Retina (tissue), 1 donor: ENCODE results near the gene ALK.
A peak's percentile ranks its signal among the peaks of the same experiment; 100 is the strongest.

Experiments used
- DNase-seq: peaks from one replicate; pipeline ENCODE4 v3.0.0-alpha.2; 2016

The ALK gene

DNA sequence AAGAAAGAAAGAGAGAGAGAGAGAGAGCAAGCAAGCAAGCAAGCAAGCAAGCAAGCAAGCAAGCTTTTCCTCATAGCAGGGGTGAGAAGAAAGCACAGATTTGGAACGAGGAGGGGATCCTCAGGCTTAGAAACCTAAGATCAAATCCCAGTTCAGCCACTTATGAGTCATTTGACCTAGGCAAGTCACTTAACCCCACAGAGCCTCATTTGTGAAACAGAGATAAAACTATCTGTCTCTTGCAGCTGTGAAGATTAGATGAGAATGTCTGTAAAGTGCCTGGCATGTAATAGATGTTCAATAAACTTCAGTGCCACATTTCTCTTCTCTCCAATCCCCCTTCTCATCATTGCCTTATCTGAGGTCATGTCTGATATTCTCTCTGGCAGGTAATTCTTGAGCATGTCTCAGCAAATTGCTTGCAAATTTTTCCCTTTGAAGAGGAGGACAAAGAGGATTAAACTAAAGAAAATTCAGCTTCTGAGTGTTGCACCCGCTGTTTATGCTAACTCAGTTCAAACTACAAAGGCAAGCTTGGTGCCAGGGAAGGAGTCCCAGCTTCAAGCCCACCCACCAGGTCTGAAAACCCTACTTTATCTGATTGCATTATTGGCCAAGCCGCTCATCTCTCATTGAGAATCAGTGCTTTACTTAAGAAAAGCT is 20.3 kb downstream of the ALK start:
- no peak for DNase-seq

DNA sequence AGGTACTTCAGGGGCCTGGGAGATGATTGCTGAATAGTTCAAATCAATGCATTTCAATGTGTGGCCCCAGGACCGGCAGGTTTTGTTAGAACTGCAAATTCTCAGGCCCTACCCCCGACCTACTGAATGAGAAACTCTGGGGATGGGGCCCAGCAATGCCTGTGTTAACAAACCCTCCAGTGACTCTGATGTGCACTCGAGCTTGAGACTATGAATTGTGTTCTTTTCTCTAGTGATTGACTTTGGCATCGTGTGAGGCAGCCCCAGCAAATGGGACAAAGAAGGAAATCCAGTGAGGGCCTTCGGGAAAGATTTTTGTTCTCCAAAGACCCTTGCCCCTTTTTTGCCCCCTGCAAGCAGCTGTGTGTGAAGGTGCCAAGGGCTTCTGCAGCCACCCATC is 22.4 kb downstream of the ALK start:
- peak; percentile 62 for DNase-seq

DNA sequence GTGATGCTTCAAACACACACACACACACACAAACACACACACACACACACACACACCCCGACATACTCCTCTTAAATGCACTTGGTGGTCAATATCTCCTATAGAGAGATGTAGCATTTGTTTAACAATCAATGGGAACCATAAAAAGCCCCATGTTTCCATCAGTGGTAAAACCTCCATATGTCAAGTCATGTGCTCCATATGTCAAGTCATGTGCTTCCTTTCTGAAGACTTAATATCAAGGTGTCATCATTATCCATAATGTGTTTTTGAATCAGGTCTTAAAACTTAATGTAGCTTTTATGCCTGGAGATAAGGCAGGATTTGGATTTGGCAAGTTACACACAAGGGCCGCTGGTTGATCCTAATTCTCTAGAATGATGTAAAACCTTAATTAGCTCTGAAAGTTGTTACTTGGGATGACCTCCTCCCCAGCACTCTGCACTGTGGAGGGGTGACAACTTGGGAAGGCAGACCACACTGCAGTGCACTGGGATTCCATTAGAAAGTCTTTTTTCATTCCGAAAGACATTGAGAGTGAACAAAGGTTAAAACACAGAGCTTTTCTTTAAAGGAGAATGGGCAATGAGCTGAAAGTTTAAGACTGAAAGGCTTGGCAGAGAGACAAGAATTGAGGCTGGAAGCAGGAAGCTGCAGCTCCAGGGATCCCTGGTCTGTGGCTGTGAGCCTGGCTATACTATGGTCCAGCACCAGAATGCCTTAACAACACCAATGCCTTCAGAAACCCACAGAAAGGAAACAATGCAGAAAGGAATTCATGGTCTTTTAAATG is 26.4 kb downstream of the ALK start:
- DNase-seq = no peak

DNA sequence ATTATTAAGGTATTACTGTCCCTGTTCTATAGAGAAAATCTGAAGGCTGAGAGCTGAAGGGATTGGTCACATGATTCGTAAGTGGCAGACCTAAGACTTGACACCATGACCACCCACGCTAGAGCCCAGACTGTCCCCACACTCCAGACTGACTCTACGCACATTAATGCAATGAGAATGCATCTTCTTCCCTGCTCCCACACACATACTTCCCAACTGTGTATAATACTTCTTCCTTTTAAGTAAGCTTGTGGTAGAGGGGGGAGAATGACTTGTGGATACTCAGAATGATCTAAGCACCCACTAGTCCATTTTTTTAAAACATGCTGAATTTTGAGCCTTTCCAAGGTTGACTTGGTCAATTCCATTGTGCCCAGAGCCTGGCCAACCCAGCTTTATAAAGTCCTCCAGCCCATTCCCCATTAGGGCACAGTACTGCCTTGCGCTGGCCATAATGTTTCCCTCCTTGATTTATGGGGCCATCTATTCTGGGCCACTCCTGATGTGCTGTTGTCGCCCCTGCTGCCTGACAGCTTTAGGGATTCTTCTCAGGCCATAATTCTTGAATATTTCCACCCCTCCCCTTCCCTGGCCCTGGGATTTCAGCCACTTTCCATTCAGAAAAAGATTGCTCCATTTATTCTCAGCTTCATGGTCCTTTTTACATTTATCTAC is 28.7 kb downstream of the ALK start:
- DNase-seq = no peak

DNA sequence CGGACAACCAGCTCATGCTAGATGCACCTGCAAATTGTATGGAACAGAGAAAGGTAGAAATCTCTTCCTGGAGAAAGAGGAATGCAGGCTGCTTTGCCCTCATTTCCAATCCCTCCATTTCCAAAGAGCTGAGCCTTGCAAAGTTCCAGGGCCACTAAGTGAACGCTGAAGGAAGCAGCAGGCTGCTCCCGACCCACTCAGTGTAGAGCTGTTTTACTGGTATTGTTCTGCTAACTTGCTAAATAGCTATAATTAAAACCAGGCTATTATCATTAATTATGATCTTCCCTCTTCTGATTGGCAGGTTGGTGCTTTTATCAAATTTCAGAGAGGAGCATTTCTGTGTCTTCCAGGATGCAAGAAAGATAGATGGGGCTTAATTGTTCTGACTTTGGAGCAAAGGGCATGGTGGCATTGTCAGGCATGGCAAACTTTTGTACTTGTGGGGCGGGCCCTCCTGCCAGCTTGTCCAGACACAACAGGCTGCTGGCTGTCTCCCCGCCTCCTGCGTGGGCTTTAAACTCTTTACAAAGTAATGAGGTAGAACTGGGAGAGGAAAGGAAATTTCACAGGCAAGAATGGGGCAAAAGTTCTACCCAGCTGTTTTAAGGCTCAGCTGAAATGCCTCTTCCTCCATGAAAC is 40.2 kb downstream of the ALK start:
- DNase-seq = no peak

DNA sequence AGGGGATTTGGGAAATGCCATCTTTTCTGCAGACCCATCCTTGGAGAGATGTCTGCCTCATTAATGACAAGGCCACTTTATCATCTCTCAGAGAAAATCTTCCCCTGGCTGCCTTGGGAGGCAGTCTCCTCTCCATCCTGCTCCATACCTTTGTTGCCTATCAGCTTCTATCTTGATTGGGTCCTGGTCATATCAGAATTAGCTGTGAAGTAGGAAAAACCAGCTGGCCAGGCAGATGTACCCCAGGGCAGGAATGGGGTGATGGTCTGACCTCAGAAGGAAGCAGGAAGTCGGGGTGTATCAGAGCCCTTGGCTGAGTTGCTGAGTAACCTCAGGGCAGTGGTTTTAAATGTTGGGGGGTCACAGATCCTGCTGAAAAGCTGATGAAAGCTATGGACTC is 41.3 kb downstream of the ALK start:
- DNase-seq = no peak

DNA sequence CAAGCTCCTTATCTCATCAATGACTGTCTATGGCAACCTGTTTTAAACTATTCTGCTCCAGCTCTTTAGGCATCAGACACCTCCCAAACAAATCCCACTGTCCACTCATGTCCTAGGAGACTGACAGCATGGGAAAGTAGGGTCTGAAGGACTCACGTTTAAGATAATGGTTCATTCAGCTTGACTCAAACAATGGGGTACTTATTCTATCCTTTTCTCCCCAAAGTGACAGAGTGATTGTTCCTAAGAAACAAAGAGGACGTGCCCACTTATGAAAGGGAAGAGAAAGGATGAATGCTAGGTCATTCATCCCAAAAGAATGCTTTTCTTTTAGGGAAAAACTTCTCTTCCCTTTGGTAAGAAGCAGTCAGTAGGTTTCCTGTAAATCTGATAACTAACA is 41.9 kb downstream of the ALK start:
- DNase-seq = no peak

DNA sequence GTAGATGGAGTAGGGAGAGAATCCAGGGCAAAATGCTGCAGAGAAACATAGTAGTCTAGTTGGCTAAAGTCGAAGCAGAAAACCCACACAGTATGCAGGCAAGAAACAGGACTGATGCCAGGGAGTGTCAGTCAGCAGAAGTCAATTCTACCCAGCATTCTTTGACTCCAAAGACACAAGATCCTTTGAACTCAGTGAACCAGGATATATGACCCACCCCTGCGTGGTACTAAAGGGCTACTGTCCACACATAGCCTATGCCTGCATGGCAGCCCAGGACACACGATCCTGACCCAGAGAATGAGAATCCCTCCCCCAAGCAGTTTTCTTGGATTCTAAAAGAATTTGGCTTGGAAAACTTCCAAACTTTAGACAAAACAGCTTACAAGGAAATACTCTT is 42.5 kb downstream of the ALK start:
- DNase-seq = no peak

DNA sequence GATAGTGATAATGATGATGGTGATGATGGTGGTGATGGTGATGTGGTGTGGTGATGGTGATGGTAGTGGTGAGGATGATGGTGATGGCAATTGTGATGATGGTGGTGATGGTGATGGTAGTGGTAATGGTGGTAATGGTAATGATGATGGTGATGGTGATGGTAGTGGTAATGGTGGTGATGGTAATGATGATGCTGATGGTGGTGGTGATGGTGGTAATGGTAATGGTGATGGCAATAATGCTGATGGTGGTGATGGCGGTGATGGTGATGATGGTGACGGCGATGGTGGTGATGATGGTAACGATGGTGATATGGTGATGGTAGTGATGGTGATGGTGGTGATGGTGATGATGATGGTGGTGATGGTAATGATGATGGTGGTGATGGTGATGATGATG is 45.0 kb downstream of the ALK start:
- DNase-seq = no peak

DNA sequence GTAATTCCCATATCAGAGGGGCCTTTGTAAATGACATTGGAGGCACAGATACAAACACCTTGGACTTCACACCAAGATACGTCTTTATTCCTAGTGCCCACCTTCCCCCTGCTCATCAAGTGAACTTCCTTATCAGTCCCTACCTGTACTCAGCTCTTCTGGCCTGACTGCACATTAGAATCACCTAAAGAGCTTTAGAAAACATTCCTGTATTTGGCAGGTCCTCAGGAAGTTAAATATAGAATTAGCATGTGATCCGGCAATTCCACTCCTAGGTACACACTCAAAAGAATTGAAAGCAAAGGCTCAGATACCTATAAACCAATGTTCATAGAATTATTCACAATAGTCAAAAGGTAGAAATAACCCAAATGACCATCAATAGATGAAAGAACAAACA is 46.6 kb downstream of the ALK start:
- DNase-seq = no peak

DNA sequence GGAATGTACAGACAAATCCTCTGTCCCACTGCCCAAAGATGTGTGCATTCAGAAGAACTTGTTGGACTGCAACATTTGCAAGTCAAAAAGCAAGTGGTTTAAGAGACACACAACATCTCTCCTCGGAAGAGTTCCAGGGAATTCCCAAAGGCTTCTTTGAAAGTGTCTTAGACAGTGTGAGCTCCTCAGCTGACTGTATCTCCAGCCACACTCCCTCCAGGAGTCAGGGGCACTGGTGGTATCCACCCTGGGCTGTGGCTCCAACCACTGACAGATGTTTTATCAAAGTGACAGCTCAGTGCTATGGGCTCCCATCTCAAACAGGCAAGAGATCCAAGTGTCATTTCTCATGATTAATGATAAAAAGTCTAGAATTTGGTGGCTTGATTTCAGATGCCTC is 48.5 kb downstream of the ALK start:
- DNase-seq = no peak

DNA sequence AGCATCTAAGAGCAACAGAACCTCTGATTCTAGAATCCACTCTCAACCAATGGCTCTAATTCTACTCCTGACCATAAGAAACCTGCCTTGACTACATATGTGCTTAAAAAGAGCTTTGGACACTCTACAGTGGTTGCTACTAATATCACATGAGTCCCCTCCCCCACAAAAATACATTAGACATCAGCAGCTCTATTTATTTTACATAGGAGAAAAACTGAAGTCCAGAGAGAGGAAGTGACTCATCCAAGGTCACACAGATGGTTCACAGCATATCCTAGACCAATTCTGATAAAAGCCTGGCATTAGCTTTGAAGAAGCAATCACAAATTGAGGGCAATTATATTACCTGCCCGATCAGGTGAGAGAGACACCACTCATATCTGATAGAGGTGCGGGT is 49.8 kb downstream of the ALK start:
- DNase-seq = no peak

DNA sequence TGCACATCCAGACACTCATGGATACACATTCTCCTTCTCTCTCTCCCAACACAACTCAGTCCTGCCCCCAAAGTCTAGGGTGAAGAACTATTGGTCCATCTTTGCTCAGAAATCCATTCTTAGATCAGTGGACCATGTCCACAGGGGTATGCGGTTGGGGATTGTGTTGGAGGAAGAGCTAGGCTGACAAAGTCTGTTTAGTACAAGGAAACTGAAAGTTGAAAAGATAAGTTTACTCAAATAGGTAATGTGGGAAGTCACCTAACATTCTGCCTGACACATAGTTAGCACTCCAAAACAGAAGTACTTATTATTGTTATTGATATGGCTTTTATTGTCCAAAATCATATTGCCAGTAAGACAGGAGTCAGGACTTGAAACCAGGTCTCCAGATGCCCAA is 55.9 kb downstream of the ALK start:
- DNase-seq = no peak

DNA sequence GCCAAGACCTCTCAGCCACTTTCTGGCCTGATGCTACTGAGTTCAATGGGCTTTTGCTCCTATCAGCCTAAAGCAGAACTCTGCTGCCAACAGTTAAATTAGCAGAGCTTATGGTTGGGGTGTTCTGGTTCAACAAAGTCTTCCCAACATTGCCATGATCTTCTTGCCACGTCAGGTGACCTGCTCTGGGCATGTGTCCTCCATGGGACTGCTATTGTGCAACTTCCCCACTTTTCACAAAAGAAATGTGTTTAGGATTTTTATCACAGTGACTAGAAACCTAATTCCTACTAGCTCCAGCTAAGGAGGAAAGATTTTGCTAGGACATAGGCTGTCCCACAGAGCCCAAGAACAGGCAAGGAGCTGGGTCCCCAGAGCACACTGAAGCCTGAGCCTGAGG is 56.4 kb downstream of the ALK start:
- DNase-seq = no peak

DNA sequence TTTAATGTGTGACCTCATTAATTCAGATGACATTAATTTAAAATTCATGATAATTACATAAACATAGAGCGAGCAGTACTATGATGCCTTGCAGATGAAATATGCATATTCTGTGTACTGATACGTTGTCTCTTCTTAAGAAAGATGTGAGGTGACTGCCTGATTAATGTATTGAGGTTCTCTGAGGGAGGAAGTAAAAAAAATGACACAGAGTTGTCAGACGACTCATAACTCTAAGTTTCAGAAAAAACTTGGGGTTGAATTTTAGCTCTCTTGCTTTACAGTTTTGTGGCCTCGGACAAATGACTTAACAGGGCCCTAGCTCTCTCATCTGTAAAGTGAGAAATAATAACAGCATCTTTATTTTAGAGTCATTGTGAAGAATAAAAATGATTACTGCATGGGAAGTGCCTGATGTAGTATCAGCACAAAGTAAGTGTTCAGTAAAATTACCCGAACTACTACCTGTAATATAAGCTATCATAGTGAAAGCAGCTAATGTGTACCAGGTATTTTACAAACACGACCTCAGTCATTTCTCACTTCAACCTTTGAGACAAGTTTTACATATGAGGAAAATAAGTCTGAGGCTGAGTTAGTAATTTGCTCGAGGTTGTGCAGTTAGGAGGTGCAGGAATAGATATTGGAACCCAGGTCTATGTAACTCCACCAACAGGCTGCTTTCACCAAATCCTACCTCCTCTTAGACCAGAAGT is 65.3 kb downstream of the ALK start:
- DNase-seq = no peak

DNA sequence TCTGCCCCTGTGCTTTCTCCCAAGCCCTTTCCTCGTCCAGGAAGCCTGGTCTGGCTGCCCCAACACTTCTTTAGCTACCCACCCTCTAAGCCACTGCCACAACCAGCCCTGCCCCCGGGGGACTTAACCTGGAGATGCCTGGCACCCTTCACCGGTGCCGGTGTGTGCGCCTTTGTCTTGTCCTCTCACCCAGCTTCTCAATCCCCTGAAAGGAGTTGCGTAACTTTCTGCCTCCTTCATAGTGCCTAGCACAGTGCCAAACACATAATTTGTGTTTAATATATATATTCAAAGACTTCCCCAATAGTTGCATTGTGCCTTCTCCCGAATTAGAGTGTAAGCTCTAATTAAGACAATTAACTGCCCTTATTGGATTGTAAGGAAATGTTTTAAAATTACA is 70.6 kb downstream of the ALK start:
- no peak for DNase-seq

DNA sequence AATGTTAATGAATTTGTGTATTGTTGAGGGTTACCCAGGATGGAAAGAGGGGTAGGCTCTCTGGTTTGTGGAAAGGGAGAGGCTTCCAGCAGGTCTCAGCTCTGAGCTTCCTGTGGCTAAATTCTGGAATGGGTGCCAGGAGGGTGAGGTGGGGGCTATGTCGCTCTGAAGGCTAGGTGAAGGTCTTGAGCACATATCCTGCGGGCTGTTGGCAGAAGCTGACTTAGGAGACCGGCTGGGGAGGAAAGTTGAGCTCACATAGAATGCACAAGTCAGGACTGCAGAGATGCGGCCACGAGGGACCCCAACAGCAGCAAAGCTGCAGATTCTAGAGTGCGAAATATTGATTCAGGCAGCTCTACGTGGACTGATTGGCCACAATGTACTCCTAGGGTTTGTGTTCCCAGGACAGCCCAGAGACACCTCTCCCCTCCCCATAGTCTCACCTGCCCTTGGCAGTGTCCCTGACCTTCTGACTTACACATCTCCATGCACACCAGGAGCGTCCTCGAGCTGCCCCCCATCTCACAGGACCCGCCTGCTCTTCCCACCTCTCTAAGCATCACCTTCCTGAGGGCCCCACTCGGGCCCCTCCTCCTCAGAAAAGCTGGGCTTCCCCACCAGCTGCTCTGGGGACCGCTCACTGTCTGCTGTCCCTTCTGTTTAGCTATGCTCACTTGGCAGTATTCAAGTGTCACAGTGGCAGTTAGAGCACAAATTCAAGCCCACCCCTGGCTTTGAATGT is 72.6 kb downstream of the ALK start:
- DNase-seq = peak; percentile 71

DNA sequence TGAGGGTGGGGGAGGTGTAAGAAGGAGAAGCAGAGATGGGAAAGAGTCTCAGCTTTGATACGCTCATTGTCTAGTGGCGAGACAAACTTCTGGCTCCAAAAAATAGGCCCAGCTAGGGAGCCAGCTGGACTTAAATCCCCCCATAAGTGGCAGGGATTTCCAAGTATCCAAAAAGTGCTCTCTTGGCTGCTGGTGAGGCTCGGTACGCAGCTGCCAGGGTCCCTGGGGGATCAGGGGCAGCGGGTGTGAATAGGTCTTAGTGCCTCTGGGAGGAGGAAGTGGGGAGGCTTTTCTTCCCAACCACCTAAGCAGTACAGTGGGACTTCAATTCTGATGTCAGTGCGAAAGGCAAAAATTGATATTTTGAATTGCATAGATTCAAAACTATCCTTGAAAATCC is 73.5 kb downstream of the ALK start:
- DNase-seq = no peak

DNA sequence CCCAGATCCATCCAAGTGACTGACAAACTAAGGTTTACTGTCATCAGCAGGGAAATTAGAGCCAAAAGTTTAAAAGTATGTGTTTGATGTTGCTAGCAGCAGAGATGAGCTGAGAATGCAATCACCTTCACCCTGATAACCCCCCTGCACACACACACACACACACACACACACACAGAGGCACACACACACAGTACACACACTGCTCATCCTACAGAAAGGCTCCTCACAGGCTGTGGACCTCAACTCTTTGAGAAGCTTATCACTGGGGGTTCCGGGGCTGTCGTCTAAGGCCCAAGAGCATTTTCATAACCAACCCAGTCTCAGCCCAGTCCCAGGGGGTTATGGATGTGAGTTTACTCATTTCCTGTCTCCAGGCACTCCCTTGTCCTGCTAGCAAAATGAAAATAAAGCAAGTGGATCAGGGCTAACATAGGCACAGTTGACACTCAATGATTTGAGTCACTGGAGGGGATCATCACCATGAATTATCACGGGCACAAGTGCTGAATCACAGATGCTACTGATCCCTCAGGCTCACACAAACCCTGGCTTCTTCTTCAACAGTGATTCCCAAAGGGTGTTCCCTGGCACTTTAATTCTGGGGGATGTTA is 76.6 kb downstream of the ALK start:
- no peak for DNase-seq

DNA sequence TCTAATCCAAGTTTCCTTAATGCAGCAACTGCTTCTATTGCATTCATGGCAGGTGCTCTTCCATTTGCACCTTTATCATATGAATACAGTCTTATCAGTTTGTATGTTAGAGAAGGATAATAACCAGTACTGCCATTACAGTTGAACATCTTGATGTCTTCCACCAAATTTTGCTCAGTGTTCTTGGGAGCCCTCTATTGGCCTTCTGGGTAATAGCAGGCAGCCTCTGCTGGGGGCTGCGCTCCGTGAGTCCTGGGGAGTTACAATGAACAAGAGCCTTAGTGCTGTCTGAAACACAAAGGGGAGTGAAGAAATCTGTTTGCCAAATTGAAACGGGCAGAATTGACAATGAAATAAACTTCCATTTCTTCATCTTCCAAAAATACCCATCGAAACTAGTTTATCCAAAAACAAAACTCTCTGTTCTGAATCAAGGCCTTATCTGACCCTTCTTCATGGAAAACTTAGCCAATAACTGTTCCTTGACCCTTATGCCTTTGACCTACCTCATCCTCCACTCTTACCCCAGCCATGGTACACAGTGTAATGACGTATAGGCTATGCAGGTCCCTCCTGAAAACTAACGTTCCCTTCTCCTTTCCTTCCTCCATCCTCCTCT is 79.9 kb downstream of the ALK start:
- DNase-seq = peak; percentile 53

DNA sequence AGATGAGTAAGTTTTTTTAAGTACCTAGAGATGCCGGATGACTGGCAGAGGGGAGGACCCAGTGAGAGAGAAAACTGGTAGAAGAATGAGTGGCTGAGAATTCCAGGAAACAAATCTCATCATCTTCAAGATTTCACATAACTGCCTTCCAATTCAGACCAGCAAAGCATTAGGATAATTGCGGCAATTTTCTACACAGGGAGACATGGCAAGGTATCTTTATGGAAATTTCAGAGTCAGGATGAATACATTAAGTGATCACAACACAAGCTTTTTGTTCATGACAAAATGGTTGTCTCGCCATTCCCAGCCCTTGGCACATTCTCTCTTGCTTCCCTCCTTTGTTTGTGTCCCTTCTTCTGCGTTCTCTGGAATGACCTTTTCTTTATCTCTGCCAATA is 82.1 kb downstream of the ALK start:
- no peak for DNase-seq
